Adrenal gland (tissue), 12 donors: Measurements from ENCODE around the gene TSPEAR. TPM values are rescaled to one million over a fixed set of nuclear protein-coding genes. Genes with fewer than 3 reads are reported as not detected.

Source experiments
- DNase-seq, 7 donors: peaks; one replicate each; pipeline ENCODE4 v3.0.0-alpha.2; 2019 to 2020
- H3K27ac ChIP-seq, 5 donors: fragments of 200-600 bp; sonication (generic) in 4 of 5; 1 replicate in 3 of 5; 2 replicates in 2 of 5; pipeline versions ENCODE4 v1.5.1 to v1.8.0; 2016 to 2020; ENCODE audit warnings: mild to moderate bottlenecking in 1 of 5
- H3K27me3 ChIP-seq: fragments of 200-600 bp; 2 replicates; pipeline ENCODE4 v1.8.0; 2021
- H3K36me3 ChIP-seq, 2 donors: fragments of 200-600 bp; replicated peaks in 1 of 2; 1 replicate in 1 of 2; 2 replicates in 1 of 2; pipeline versions ENCODE4 v1.5.1 to v1.8.0; 2018 to 2022
- H3K4me1 ChIP-seq, 2 donors: fragments of 200-600 bp; replicated peaks in 1 of 2; 1 replicate in 1 of 2; 2 replicates in 1 of 2; pipeline versions ENCODE4 v1.5.1 to v1.8.0; 2018 to 2021
- H3K4me3 ChIP-seq, 4 donors: fragments of 200-600 bp; sonication (generic) in 3 of 4; one replicate each; pipeline ENCODE4 v1.5.1; 2016 to 2018
- H3K9me3 ChIP-seq, 3 donors: fragments of 200-600 bp; sonication (generic) in 1 of 3; replicated peaks in 1 of 3; 1 replicate in 2 of 3; 2 replicates in 1 of 3; pipeline versions ENCODE4 v1.5.1 to v1.8.0; 2016 to 2021
- POLR2A ChIP-seq, 2 donors: fragments of 450-650 bp; IDR thresholded peaks; one replicate each; pipeline ENCODE4 v1.6.1; 2017; ENCODE audit warnings: antibody characterized with exemption in 2 of 2, mild to moderate bottlenecking in 2 of 2, moderate library complexity in 1 of 2
- WGBS, 4 donors: extraction: QIAGEN DNeasy Blood & Tissue Kit in 2 of 4; methylation state at CpG; one replicate each; pipeline versions ENCODE4 v1.1.5 to v1.1.7; 2013 to 2017; 5-methylcytosine and 5-hydroxymethylcytosine counted together
- intact Hi-C, 2 donors: fragments of 100-400 bp; cut with DNase I; formaldehyde crosslinking; loops; one replicate each; pipeline versions ENCODE4 v1.14.1 to v1.15.0; 2022 to 2023
- polyA plus RNA-seq, 3 donors: library from polyadenylated mRNA; stranded (reverse); fragments of 200-250 nt in 2 of 3; fragments of 350-450 nt in 1 of 3; fragmentation: Illumina TruSeq in 1 of 3; extraction: RNeasy Lipid Tissue Mini Kit (QIAGEN cat#74804) in 1 of 3; gene quantifications; one replicate each; pipeline ENCODE4 v1.2.3, GENCODE V29; 2013 to 2014
- total RNA-seq, 9 donors: library from RNA; depleted of rRNA in 4 of 9; stranded (reverse); fragments of >200 nt in 4 of 9; fragments of 120-200 nt in 1 of 9; fragmentation: NEBNext Ultra II Directional in 1 of 9; extraction: Animal tissue kit (Norgen Biotek cat#: 25700) in 1 of 9; gene quantifications; one replicate each; pipeline versions ENCODE4 v1.1.0 to v1.2.4, GENCODE V29; 2013 to 2023
- TF ChIP-seq, protein P1 (sequence below), 6 experiments: fragments of 450-650 bp in 4 of 6; fragments of 200-600 bp in 2 of 6; sonication (generic) in 1 of 6; IDR thresholded peaks; 1 replicate in 5 of 6; 2 replicates in 1 of 6; pipeline versions ENCODE4 v1.5.1 to v1.8.0; 2016 to 2021; ENCODE audit warnings: antibody characterized with exemption in 6 of 6, mild to moderate bottlenecking in 2 of 6, moderate library complexity in 1 of 6
- donor health status: healthy with polysubstance abuse.
- donor health status: Bipolar disorder and iron deficiency.
- donor health status: DM: yes; HTN: yes; CAD: no.
- donor health status: DM: no; HTN: no; CAD: no.
- donor health status: DM: no; HTN: no; CAD: no.
- donor health status: DM: yes; HTN: yes; CAD: no.

The TSPEAR gene
- total and polyA plus RNA-seq, 12 donors: not detected

DNA sequence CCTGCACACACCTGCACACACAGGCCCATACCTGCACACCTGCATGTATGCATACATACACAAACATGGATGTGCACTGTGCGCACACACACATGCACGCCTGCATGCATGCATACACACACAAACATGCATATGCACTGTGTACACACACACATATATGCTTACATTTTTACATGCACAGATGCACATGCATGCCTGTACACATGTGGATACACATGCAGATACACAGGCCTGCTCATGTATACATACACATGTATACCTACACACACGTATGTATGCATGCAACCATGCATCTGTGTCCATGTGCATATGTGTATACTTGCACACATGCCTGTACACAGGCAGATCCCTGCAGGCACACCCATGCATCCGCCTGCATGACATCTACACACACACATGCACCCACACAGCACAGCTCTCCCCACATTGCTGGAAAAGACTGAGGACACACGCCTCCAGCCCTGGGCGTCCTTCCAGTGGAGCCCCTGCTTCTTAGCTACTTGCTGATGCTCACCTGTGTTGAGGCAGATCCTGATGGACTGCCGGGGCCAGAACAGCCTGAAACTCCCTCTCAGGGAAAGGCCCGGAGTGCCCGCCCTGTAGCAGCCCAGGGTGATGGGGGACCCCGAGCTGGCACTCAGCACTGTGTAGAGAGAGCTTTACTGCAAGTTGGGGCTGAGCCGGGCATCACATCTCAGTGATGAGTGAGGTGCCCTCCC is 200.0 kb downstream of the TSPEAR start:
- H3K4me1 ChIP-seq: no peaks in the 10 kb centered on the region
- H3K36me3 ChIP-seq: no peaks in the 10 kb centered on the region
- intact Hi-C loops: loop anchor here (5.0 kb wide), 1 partner anchor 281 kb away; no protein-coding TSS in a partner anchor
- H3K27me3 ChIP-seq: peaks cover 8% of the 10 kb centered on the region
- no peak overlapping the region for H3K27ac ChIP-seq
- no peak overlapping the region for H3K4me3 ChIP-seq
- TF ChIP-seq, protein P1, sequence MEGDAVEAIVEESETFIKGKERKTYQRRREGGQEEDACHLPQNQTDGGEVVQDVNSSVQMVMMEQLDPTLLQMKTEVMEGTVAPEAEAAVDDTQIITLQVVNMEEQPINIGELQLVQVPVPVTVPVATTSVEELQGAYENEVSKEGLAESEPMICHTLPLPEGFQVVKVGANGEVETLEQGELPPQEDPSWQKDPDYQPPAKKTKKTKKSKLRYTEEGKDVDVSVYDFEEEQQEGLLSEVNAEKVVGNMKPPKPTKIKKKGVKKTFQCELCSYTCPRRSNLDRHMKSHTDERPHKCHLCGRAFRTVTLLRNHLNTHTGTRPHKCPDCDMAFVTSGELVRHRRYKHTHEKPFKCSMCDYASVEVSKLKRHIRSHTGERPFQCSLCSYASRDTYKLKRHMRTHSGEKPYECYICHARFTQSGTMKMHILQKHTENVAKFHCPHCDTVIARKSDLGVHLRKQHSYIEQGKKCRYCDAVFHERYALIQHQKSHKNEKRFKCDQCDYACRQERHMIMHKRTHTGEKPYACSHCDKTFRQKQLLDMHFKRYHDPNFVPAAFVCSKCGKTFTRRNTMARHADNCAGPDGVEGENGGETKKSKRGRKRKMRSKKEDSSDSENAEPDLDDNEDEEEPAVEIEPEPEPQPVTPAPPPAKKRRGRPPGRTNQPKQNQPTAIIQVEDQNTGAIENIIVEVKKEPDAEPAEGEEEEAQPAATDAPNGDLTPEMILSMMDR (IDR thresholded peaks at IDR 0.05): no peak
- TF ChIP-seq POLR2A (IDR thresholded peaks at IDR 0.05): no peak
- 75 to 85% (median 79%) methylated on average over 7 to 11 of the region's 11 CpGs for WGBS, 4 donors
- DNase-seq: no peak
- no peaks in the 10 kb centered on the region for H3K9me3 ChIP-seq

DNA sequence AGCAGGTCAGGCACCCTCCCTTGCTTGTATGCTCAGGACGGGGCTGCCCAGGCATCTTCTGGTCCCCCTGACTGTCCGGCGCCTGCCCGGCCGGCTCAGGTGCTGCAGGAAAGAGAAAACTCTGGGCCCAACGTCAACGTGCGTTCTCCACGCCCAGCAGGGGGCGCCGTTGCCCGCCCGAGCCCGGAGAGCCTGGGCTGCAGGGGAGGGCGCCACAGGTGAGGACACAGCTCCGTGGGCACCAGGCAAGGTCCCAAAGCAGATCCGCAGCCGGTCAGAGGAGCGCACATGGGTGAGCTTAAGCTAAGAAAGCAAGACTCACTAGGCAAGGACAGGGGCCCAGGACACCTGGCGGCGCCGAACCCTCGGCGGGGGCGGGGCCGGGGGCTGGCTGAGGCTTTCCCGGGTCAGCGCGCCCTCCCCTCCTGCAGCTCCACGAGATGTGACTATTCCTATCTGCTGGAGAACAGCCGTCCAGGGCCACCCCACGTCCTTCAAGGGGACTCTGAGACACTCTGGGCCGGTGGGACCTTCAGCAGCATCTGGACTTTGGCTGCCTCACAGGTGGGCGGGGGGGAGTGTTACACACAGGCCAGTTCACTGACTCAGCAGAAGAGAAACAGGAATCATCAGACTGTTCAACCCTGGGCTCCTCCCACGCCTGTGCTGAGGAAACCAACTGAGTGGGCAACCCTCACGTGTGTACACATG is 200.7 kb downstream of the TSPEAR start:
- peak; percentile 33 to 64 (median 52) for DNase-seq
- intact Hi-C loops: loop anchor here (5.0 kb wide), 1 partner anchor 282 kb away; no protein-coding TSS in a partner anchor
- H3K27me3 ChIP-seq: peaks cover 8% of the 10 kb centered on the region
- no peaks in the 10 kb centered on the region for H3K9me3 ChIP-seq
- WGBS, 4 donors: 2 to 41% (median 9%) methylated on average over 4 to 36 of the region's 36 CpGs
- no peaks in the 10 kb centered on the region for H3K36me3 ChIP-seq
- TF ChIP-seq, protein P1 (IDR thresholded peaks at IDR 0.05): peak; percentile 61 to 80 (median 74)
- no peak for TF ChIP-seq POLR2A (IDR thresholded peaks at IDR 0.05)
- no peak overlapping the region for H3K4me3 ChIP-seq
- H3K27ac ChIP-seq: no peak overlapping the region
- H3K4me1 ChIP-seq: no peaks in the 10 kb centered on the region

DNA sequence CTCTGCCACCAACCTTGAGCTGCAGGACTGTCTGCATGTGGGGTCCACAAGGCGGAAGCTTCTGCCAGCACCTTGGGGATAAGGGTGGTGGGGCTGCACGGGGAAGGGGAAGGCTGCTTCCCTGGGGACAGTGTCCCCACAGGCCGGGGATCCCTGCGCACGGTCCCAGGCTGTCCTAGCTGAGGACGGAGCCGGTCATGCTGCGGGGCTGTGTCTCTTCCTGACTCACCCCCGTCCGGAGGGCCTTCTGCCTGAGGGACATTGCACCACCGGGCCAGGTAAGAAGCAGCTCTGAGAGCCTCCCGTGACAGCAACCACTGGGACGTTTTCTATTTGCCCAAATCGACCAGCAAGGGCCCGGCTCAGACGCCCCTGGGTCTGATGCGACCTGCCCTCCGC is 201.3 kb downstream of the TSPEAR start:
- intact Hi-C loops: loop anchor here (5.0 kb wide), 1 partner anchor 282 kb away; no protein-coding TSS in a partner anchor
- no peak for DNase-seq
- H3K27ac ChIP-seq: no peak overlapping the region
- H3K4me1 ChIP-seq: no peaks in the 10 kb centered on the region
- H3K9me3 ChIP-seq: no peaks in the 10 kb centered on the region
- peaks cover 8% of the 10 kb centered on the region for H3K27me3 ChIP-seq
- TF ChIP-seq, protein P1 (IDR thresholded peaks at IDR 0.05): no peak
- TF ChIP-seq POLR2A (IDR thresholded peaks at IDR 0.05): no peak
- WGBS, 4 donors: 49 to 63% methylated on average over 18 of the region's 18 CpGs; no CpG with 5 or more reads in 2 of the 4 donors
- H3K36me3 ChIP-seq: no peaks in the 10 kb centered on the region
- H3K4me3 ChIP-seq: no peak overlapping the region

DNA sequence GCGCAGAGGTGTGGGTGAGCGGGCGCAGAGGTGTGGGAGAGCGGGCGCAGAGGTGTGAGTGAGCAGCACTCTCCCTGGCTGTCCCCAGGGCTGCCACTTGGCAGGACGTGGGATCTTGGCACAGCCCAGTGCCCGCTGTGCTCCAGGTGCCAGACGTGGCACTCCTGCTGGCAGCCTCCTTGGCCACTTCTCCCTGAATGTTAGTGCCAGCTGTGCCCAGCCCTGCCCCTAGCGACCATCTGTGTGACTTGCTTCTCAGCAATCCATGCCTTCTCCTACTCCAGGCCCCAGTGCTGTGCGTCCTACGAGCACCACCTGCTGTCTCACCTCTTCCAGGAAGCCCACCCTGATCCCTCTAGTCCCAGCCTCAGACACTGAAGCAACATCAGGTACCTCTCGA is 201.8 kb downstream of the TSPEAR start:
- WGBS, 4 donors: 66 to 79% (median 71%) methylated on average over 6 to 12 of the region's 12 CpGs
- TF ChIP-seq, protein P1 (IDR thresholded peaks at IDR 0.05): peak in 1 of 6 experiments; percentile 7
- TF ChIP-seq POLR2A (IDR thresholded peaks at IDR 0.05): no peak
- no peaks in the 10 kb centered on the region for H3K4me1 ChIP-seq
- peaks cover 8% of the 10 kb centered on the region for H3K27me3 ChIP-seq
- no peak overlapping the region for H3K4me3 ChIP-seq
- H3K36me3 ChIP-seq: no peaks in the 10 kb centered on the region
- peak in 1 of 7 donors; percentile 7 for DNase-seq
- H3K27ac ChIP-seq: no peak overlapping the region
- H3K9me3 ChIP-seq: no peaks in the 10 kb centered on the region
- intact Hi-C loops: no loop called here
